Stimulated activated CD8-positive, alpha-beta memory T cell treated with anti-CD3 and anti-CD28 coated beads, Interleukin-15, amount 100 ng/mL, for 4 hours (primary cell): ENCODE results near the gene SLC25A1.
"Not testable (repeated sequence)": the region's sequence is repeated elsewhere in the genome, so short reads cannot be mapped to it uniquely, and the experiment has no call there.

Source experiments
- DNase-seq, 2 donors: peaks; one replicate each; pipeline ENCODE4 v3.0.0-alpha.2; 2020; ENCODE audit warnings: low read depth in 2 of 2

SLC25A1 gene

DNA sequence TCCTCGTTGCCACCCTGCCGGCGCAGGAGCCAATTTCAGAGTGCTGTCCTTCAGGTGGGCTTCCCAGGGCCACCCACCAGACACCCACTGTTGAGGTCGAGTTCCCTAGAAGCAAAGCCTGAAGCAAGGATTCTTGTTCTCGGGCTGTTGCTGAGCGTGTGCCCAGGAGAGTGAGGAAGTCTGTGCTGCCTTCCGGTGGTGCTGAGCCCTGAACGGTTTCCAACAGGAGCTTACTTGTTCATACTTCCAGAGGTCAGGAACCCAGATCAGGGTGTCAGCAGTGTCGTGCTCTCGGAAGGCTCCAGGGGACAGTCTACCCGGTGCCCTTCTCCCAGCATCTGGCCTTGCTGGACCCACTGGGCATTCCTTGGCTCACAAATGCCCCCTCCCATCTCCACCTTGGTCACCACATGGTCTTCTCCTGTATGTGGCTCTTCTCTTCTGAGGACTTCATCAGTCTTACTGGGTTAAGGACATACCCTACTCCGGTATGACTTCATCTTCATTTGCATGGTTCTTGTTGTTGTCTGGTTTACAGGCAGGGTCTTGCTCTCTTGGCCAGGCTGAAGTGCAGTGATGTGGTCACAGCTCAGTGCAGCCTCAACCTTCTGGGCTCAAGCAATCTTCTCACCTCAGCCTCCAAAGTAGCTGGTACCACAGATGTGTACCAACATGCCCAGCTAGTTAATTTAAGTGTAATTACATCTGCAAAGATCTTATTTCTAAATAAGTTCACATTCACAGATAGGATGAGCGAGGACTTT is 11.2 kb downstream of the SLC25A1 start:
- no peak for DNase-seq

DNA sequence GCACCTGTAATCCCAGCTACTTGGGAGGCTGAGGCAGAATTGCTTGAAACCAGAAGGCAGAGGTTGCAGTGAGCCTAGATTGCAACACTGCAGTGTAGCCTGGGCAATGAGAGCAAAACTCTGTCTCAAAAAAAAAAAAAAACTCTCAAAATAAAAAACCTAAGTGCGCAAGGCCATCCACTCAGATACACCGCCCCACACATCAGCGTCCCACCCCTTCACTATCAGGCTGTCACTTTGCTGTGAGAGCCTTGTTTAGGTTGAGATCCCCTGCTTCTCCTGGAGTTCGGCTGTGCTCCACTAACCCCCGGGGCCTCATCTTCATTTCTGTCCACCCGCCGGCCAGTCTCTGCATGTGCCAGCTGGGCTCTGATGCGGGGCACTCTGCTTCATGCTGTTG is 12.1 kb downstream of the SLC25A1 start:
- no peak for DNase-seq

DNA sequence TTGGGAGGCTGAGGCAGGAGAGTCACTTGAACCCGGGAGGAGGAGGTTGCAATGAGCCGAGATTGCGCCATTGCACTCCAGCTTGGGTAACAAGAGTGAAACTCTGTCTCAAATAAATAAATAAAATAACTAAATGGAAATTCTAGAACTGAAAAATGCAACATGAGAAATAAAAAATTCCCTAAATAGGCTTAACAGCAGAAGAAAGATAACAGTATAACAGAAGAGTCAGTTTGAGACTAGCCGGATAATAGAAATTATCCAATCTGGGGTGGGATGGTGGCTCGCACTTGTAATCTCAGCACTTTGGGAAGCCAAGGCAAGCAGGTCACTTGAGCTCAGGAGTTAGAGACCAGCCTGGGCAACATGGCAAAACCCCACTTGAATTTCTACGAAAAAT is 14.1 kb downstream of the SLC25A1 start:
- no peak for DNase-seq

DNA sequence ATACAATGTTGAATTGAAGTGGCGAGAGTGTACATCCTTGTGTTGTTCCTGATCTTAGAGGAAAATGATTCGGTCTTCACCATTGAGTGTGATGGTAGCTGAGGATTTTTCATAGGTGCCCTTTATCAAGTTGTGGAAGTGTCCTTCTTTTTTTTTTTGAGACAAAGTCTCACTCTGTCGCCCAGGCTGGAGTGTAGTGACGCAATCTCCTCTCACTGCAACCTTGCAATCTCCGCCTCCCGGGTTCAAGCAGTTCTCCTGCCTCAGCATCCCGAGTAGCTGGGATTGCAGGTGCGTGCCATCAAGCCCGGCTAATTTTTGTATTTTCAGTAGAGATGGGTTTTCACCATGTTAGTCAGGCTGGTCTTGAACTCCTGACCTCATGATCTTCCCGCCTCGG is 19.9 kb downstream of the SLC25A1 start:
- DNase-seq, result not testable (repeated sequence)

DNA sequence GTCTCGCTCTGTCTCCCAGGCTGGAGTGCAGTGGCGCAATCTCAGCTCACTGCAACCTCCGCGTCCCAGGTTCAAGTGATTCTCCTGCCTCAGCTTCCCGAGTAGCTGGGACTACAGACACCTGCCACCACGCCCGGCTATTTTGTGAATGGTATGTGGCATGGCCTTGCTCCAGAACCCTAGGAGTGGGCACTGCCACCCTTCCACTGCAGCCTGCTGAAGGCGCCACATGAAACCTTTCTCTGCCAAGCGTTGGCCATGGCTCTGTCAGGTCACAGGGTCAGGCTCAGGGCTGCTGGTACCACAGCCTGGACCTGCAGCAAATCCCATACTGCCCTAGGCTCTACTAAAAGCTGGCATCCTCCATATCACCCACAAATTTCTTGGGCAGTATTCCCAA is 22.4 kb downstream of the SLC25A1 start:
- not testable (repeated sequence) for DNase-seq

DNA sequence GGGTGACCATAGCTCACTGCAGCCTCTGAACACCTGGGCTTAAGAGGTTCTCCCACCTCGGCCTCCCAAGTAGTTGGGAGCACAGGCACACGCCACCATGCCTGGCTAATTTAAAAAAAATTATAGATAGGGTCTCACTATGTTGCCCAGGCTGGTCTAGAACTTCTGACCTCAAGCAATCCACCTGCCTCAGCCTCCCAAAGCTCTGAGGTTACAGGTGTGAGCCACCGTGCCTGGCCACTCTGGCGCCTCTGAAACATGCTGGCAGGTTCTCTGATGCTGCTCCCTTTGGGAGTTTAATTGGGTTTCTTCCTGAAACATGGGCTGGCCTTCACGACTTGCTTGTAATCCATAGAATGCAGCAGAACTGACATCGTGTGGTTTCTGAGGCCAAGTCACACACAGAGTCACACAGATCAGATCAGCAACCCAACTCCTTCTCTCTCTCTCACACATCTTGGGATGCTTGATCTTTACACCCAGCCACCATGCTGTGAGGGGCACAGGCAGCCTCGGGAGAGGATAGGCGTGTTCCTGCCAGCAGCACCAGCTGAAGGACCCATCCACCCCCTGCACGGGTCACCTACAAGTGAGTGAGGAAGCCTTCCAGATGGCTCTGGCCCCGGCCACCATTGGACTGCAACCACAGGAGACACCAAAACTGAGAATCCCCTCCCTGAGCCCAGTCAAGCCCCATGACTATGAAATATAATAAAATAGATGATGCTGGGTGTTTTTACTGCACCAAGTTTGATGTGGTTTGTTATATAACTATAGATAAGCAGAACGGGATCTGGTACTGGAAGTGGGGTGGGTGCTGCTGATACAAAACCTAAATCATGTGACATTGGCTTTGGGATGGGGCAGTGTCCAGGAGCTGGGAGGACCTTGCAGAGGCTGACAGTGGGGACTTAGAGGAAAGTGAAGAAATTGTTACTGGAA is 25.3 kb downstream of the SLC25A1 start:
- no peak for DNase-seq

DNA sequence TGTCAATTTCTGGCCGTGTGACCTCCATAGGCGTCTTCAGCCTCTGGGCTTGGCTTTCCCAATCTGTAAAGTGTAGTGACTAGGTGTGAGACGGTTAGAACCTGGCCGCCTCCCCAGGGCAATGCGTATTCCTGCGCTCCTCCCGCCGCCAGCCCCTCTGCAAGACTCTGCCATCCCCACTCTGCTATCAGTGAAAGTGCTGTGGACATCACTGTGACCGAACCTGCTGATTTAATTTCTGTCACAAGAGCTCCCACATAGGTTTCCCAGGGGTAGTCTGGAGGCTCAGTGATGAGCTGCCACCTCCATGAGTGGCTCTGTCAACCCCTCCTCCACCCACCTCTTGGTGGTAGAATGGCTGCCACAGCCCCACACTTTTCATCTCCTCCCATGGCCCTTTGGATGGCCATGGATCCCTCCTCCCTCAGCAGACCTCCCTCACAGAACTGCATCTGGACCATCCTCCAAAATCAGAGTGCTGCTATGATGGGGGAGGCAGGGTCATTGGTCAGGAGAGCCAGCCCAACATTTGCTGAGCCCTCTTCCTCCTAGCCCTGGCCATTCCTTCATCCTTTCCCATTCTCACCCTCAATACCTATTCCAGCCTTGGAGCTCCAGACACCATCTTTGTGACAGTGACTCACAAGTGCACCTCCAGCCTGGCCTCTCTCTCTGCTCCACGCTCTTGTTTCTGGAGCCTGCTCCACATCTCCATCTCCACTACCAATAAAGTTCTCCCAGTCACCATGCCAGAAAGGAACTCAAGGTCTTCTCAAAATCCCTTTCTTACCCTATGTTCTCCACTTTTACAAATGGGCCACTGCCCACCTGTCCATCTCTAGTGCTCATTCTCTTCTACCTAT is 27.0 kb downstream of the SLC25A1 start:
- no peak for DNase-seq

DNA sequence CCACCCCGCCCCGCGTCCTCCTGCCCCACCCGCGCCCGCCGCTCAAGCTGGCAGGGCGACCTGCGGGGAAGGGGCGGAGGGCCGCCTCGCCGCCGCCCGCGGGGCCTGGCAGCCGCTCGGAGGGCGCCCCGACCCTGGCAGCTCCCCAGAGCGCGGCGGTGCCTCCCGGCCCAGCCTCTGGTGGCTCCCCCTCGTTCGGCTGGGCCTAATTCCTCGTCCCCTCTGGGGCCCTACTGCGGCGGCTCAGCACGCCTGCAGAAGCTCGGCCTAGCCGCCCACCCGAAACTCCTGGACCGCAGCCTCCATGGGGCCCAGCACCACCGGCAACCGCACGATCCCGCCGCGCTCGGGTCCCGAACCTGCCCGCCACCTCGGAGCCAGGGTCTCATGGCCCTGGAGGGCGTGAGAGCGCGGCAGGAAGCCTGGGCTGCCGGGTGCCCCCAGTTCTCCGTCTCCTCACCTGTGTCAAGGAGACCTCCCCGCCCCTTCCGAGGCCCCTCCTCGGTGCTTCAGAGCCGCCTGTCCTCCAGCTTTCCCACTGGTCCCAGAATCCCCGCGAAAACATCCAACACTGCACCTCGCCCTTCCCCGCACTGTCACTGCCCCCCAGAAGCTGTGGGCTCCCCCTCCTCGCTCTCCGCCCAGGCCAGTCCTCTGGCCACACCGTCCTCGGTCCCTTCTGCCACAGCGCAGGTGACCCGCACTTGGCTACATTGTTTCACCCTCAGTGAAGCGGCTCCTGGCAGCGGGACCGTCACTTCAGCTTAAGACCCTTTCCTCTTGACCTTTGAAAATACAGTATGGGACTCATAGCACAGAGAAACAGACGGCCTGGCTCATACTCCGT is 27.8 kb downstream of the SLC25A1 start:
- DNase-seq, result no peak

DNA sequence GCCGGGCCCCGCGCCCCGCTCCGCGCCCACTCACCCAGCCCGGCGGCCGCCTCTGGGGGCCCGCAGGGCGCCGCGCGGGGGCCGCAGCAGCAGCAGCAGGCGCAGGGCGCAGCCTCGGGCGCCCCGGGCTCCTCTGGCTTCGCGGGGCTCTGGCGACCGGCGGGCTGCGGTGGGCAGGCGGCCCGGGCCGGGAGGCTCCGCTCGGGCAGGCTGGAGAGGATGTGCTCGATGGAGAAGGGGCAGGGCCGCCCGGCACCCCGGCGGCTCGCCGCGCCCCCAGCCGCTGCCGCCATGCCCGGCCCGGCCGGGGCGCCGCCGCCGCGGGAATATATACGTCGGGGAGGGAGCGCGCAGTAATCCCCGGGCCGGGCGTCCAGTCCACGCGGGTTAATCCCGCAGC is 28.5 kb downstream of the SLC25A1 start, which contains the start of gene GSC2:
GSC2 (minus strand) TSS at position 302 of the 400 bp plus-strand sequence; CDS start at position 293, 9 bp downstream.
- DNase-seq, result no peak

DNA sequence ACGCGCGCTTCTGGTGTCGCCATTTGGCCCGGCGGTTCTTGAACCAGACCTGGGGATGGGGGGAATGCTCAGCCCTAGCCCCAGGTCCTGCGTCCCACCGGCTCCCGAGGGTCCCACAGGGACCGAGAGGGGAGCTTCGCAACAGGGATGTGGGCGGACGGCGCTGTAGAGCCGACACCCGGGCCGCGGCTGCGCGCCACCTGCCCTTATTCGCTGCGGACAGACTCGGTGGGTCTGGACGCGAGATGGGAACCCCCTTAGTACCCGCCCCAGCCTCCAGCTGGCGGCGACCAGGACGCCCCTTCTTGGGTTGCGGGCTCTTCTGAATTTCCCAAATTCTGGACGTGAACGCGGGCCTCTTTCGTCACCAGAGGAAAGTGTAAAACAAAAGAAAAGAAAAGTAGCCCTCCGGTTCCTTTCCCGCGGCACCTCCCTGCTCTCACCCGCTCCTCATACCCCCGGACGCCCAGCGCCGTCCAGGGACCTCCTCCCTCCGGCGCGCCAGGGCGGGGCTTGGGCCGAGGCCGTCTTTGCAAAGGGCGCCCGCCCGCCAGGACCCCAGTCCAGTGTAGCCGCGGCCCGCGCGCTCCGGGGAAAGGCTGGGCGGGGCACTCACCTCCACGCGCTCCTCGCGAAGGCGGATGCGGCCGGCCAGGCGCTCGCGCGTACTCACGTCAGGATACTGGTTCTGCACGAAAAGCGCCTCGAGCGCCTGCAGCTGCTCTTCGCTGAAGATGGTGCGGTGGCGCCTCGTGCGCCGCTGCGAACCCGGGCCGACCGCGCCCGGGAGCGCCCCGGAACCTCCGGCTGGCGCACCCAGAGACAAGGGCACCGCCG is 29.3 kb downstream of the SLC25A1 start:
- DNase-seq, result no peak

DNA sequence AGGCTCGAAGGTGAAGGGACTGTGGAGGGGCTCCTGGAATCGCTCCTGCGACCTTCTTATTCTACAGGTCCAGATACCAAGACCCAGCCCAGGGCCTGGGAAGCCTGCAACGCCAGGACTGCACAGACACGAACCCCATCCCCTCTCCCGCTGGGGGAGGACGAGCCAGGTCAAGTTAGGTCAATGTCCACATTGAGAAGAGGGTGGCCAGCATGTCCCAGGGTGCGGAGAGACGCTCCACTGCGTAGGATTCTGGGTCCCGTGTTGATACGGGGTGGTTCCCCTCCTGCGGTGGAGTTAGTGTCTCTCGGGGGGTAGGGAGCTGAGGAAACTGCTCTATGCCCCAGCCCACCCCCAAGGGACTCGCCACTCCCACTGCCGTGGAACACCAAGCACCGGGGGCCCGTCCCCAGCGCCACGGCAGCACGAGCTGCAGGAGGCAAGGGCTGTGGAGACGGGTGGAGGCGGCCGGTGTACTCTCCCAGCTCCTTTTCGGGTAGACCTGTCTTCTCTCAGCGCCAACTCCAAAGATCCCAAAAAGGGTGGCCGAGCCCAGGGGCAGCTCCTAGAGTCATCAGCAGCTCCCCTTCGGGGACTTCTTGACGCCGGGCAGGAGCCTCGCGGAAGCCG is 30.0 kb downstream of the SLC25A1 start:
- DNase-seq, result no peak

DNA sequence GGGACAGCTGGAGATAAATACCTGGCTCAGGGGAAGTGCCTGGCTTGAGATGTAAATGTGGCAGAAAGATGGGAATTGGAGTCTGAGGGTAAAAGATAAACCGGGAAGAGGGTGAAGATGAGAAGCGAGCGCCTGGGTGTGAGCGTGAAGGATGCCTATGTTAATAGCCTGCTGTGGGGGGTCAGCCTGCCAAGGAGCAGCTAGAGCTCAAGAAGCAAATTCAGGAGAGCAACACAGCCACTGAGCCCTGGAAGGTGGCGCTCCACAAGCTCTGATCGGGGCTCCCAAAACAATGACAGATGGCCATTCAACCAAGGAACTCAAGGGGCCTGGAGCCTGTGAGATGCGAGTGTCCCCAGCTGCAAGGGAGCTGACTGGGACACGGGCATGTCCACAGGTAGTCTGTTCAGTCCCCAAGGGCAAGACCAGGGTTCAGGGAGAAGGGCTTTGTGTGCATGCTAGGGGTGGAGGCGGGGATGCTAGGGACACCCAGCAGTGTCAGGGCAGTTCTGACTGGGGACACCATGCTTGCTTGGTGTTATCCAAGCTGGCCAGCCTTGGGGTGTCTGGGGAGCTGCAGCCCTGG is 31.2 kb downstream of the SLC25A1 start:
- DNase-seq, result no peak

DNA sequence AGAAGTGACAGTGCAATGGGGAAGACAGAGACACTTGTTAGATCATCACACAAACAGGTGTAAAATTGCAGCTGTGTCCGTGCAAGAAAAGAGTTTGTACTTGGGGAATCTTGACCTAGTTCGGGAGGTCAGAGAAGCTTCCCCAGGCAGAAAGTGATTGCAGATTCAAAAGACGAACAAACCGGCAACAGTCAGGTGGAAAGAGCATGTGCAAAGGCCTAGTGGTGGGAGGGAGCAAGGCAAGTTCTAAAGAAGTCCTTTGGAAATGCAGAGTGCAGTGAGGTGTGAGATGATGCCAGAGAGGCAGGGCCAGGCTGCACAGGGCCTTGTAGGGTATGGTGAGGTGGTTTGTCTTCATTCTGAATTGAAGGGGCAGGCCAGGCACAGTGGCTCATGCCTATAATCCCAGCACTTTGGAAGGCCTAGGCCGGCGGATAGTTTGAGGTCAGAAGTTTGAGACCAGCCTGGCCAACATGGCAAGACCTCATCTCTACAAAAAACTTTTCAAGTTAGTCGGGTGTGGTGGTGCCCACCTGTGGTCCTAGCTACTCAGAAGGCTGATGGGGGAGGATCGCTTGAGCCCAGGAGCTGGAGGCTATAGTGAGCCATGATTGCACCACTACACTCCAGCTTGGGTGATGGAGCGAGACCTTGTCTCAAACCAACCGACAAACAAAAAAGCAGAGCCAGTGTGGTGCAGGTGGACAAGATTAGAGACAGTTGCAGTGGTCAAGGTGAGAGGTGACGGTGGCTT is 32.1 kb downstream of the SLC25A1 start:
- no peak for DNase-seq

DNA sequence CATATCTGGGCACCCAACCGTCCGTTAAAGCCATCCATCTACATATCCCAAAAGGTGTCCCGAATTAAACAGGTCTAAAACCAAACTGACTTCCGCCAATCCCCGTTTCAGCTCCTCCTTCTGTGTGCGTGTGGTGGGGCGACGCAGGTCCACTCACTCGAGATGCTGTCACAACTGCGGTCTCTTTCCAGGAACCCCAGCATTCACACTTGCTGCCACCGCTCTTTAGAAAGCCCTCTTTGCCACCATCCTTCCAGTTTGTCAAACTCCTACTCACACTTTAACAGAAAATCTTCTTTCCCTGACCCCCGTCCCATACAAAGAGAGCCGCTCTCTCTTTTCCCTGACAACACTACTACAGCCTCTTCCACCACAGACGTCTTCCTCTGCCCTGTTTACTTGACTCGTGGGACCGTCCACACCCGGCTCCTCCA is 34.6 kb downstream of the SLC25A1 start:
- no peak for DNase-seq

DNA sequence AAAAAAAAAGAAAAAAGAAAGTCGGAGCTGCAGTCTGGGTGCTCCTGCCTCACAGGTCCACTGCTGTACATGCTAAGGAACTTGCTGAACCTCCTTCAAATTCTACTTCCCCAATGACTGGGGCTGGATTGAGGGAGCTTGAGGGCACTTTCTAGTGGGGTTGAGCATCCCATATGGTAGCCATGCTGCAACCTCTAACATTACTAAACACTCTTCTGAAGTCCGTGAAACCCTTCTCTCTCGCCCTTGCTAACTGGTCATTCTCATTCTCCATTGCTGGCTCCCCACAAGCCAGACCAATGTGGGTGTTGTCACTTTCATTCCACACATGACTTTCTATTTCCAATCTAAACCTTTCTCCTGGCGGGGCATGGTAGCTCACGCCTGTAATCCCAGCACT is 35.3 kb downstream of the SLC25A1 start:
- DNase-seq, result no peak

DNA sequence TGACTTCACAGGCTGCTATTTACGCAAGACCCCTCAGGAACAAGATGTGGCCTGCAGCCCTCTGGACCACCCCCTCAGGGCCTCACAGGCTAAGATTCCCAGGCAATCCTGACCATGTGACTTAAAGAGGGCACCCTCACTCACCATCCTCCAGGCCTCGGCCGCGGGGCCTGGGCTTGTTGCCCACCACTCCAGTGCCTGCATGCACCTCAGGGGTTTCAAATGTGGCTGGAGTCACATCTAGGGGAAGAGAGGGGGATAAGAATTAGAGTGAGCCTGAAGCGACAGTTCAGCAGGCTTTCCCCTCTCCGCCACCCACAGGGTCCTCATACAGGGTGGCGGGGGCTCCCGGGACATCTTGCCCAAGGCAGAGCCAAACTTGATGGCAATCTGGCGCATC is 36.1 kb downstream of the SLC25A1 start:
- no peak for DNase-seq

DNA sequence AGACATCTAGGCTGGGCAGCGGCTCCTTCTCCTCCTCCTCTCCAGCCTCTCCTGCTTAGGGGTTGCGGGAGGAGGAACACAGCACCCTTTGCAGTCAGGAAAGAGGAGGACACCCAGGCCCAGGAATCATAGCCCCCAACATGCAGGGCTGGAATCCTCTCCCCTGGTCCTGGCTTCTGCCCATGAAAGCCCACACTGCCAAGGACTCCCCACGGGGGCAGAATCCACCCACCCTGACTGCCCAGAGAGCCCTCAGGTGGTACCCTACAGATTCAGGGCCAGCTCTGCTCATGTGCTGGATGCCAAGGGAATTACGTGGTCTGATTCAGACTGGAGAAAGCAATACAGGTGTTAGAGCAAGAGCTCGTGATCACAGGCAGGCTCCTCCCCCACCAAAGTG is 38.6 kb downstream of the SLC25A1 start:
- no peak for DNase-seq

DNA sequence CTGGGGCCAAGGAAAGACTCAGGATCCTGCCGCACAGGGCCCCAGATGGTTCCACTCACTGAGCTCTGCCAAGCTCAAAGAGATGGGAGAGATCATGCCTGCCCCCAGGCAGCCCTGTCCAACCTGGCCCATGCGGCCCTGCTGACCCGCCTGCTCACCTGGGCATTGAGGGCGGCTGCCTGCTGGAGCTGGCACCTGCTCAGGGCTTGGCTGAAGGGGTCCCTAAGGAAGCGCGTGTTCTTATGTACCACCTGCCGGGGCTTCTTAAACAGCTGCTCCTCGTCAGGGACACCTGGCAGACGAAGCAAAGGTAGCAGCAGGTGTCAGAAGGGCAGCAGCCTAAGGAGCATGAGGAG is 39.6 kb downstream of the SLC25A1 start:
- no peak for DNase-seq
